Measurements from ENCODE around the gene CLIC4.
"Not testable (repeated sequence)": the region's sequence is repeated elsewhere in the genome, so short reads cannot be mapped to it uniquely, and the experiment has no call there.

CLIC4 gene

DNA sequence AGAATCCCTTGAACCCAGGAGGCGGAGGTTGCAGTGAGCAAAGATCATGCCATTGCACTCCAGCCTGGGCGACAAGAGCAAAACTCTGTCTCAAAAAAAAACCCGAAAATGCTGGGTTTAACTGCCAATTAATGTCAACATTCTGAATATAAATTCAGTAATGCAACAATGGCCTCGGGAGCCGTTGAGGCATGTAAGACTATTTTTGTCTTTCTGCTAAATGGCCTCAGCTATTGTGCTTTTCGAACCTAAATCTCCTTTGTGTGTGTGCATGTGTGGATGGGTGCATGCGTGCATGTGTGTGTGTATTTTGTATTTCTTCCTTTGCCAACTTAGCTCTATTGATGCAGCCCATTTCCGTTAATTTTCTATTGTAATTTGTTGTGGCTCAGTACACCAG, 31.6 kb downstream of the CLIC4 start:
- TF ChIP-seq TCF4 (CRISPR knock-in tag; IDR thresholded peaks at IDR 0.05; ENCODE audit: borderline replicate concordance) (no peak), ISL1 (CRISPR knock-in tag; IDR thresholded peaks at IDR 0.05) (no peak), ZNF8 (CRISPR knock-in tag; IDR thresholded peaks at IDR 0.05) (no peak), ESRRG (CRISPR knock-in tag; IDR thresholded peaks at IDR 0.05) (no peak), ZNF565 (CRISPR knock-in tag; conservative IDR thresholded peaks at IDR 0.05; ENCODE audit: low read depth) (no peak), SNAI2 (CRISPR knock-in tag; IDR thresholded peaks at IDR 0.05) (no peak), ZC3H10 (CRISPR knock-in tag; IDR thresholded peaks at IDR 0.05) (no peak), CSDC2 (CRISPR knock-in tag; IDR thresholded peaks at IDR 0.05) (no peak), ZFP30 (CRISPR knock-in tag; IDR thresholded peaks at IDR 0.05) (no peak), BACH2 (CRISPR knock-in tag; IDR thresholded peaks at IDR 0.05; ENCODE audit: borderline replicate concordance) (no peak), GLIS3 (CRISPR knock-in tag; IDR thresholded peaks at IDR 0.05) (no peak)
- TF ChIP-seq, protein P1, sequence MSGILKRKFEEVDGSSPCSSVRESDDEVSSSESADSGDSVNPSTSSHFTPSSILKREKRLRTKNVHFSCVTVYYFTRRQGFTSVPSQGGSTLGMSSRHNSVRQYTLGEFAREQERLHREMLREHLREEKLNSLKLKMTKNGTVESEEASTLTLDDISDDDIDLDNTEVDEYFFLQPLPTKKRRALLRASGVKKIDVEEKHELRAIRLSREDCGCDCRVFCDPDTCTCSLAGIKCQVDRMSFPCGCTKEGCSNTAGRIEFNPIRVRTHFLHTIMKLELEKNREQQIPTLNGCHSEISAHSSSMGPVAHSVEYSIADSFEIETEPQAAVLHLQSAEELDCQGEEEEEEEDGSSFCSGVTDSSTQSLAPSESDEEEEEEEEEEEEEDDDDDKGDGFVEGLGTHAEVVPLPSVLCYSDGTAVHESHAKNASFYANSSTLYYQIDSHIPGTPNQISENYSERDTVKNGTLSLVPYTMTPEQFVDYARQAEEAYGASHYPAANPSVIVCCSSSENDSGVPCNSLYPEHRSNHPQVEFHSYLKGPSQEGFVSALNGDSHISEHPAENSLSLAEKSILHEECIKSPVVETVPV (CRISPR knock-in tag; IDR thresholded peaks at IDR 0.05): no peak
- ATAC-seq: no peak

DNA sequence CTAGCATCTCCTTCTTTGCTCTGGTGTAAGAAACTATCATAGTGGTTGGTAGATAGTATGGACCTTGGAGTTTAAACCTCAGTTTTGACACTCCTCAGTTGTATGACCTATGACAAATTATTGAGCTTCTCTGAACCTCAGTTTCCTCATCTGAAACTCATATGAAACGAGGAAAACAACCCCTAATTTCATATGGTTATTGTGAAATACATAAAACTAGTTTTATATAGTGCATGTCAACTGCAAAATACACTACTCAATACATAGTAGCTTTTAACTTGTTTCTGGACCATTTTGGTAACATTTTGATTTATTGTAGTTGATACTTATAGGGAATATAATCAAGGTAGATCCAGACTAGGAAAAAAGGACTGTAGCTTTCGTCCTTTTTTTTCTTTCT, 32.9 kb downstream of the CLIC4 start:
- TF ChIP-seq OSR1 (CRISPR knock-in tag; IDR thresholded peaks at IDR 0.05): no peak
- TF ChIP-seq, protein P2, sequence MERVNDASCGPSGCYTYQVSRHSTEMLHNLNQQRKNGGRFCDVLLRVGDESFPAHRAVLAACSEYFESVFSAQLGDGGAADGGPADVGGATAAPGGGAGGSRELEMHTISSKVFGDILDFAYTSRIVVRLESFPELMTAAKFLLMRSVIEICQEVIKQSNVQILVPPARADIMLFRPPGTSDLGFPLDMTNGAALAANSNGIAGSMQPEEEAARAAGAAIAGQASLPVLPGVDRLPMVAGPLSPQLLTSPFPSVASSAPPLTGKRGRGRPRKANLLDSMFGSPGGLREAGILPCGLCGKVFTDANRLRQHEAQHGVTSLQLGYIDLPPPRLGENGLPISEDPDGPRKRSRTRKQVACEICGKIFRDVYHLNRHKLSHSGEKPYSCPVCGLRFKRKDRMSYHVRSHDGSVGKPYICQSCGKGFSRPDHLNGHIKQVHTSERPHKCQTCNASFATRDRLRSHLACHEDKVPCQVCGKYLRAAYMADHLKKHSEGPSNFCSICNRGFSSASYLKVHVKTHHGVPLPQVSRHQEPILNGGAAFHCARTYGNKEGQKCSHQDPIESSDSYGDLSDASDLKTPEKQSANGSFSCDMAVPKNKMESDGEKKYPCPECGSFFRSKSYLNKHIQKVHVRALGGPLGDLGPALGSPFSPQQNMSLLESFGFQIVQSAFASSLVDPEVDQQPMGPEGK (CRISPR knock-in tag; IDR thresholded peaks at IDR 0.05; ENCODE audit: borderline replicate concordance): no peak
- TF ChIP-seq TCF4 (CRISPR knock-in tag; IDR thresholded peaks at IDR 0.05; ENCODE audit: borderline replicate concordance): no peak
- no peak for TF ChIP-seq GLIS3 (CRISPR knock-in tag; IDR thresholded peaks at IDR 0.05)
- TF ChIP-seq ZNF70 (CRISPR knock-in tag; IDR thresholded peaks at IDR 0.05): no peak
- TF ChIP-seq, protein P3, sequence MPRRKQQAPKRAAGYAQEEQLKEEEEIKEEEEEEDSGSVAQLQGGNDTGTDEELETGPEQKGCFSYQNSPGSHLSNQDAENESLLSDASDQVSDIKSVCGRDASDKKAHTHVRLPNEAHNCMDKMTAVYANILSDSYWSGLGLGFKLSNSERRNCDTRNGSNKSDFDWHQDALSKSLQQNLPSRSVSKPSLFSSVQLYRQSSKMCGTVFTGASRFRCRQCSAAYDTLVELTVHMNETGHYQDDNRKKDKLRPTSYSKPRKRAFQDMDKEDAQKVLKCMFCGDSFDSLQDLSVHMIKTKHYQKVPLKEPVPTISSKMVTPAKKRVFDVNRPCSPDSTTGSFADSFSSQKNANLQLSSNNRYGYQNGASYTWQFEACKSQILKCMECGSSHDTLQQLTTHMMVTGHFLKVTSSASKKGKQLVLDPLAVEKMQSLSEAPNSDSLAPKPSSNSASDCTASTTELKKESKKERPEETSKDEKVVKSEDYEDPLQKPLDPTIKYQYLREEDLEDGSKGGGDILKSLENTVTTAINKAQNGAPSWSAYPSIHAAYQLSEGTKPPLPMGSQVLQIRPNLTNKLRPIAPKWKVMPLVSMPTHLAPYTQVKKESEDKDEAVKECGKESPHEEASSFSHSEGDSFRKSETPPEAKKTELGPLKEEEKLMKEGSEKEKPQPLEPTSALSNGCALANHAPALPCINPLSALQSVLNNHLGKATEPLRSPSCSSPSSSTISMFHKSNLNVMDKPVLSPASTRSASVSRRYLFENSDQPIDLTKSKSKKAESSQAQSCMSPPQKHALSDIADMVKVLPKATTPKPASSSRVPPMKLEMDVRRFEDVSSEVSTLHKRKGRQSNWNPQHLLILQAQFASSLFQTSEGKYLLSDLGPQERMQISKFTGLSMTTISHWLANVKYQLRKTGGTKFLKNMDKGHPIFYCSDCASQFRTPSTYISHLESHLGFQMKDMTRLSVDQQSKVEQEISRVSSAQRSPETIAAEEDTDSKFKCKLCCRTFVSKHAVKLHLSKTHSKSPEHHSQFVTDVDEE (CRISPR knock-in tag; IDR thresholded peaks at IDR 0.05): no peak
- no peak for TF ChIP-seq SNAI2 (CRISPR knock-in tag; IDR thresholded peaks at IDR 0.05)
- TF ChIP-seq CSDC2 (CRISPR knock-in tag; IDR thresholded peaks at IDR 0.05): no peak
- TF ChIP-seq ZNF565 (CRISPR knock-in tag; conservative IDR thresholded peaks at IDR 0.05; ENCODE audit: low read depth): no peak
- TF ChIP-seq, protein P4, sequence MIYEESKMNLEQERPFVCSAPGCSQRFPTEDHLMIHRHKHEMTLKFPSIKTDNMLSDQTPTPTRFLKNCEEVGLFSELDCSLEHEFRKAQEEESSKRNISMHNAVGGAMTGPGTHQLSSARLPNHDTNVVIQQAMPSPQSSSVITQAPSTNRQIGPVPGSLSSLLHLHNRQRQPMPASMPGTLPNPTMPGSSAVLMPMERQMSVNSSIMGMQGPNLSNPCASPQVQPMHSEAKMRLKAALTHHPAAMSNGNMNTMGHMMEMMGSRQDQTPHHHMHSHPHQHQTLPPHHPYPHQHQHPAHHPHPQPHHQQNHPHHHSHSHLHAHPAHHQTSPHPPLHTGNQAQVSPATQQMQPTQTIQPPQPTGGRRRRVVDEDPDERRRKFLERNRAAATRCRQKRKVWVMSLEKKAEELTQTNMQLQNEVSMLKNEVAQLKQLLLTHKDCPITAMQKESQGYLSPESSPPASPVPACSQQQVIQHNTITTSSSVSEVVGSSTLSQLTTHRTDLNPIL (CRISPR knock-in tag; IDR thresholded peaks at IDR 0.05; ENCODE audit: low read depth): no peak
- TF ChIP-seq ZNF8 (CRISPR knock-in tag; IDR thresholded peaks at IDR 0.05): no peak
- TF ChIP-seq RARB (CRISPR knock-in tag; IDR thresholded peaks at IDR 0.05): no peak
- TF ChIP-seq ESRRG (CRISPR knock-in tag; IDR thresholded peaks at IDR 0.05): no peak
- TF ChIP-seq PPARA (CRISPR knock-in tag; IDR thresholded peaks at IDR 0.05; ENCODE audit: borderline replicate concordance): no peak
- TF ChIP-seq TOX (CRISPR knock-in tag; IDR thresholded peaks at IDR 0.05; ENCODE audit: borderline replicate concordance): no peak
- no peak for TF ChIP-seq ZC3H10 (CRISPR knock-in tag; IDR thresholded peaks at IDR 0.05)
- TF ChIP-seq, protein P1 (CRISPR knock-in tag; IDR thresholded peaks at IDR 0.05): no peak
- no peak for TF ChIP-seq ZFP3 (CRISPR knock-in tag; IDR thresholded peaks at IDR 0.05)
- TF ChIP-seq ZFP30 (CRISPR knock-in tag; IDR thresholded peaks at IDR 0.05): no peak
- no peak for ATAC-seq

DNA sequence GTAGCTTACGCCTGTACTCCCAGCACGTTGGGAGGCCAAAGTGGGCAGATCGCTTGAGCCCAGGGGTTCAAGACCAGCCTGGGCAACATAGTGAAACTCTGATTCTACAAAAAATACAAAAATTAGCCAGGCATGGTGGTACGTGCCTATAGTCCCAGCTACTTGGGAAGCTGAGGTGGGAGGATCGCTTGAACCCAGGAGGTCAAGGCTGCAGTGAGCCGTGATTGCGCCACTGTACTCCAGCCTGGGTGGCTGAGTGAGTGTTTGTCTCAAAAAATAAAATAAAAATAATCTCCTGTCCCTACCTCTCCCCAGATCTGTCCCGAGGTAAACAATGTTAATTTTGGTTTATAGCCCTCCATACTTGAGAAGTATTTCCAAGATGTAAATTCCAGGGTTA, 34.0 kb downstream of the CLIC4 start:
- ATAC-seq: not testable (repeated sequence)
